Fibroblast of the aortic adventitia (primary cell): ENCODE measurements around the gene TMEM98. TPM values are rescaled to one million over a fixed set of nuclear protein-coding genes. Genes with fewer than 3 reads are reported as not detected.
A peak's percentile ranks its signal among the peaks of the same experiment; 100 is the strongest.
"Not testable (repeated sequence)": the region's sequence is repeated elsewhere in the genome, so short reads cannot be mapped to it uniquely, and the experiment has no call there.

ENCODE experiments used
- DNase-seq: peaks from one replicate; pipeline ENCODE4 v3.0.0-alpha.2; 2010; ENCODE audit warnings: low read depth
- H3K4me3 ChIP-seq: 2 replicates; pipeline ENCODE4 v1.5.1; 2011; ENCODE audit warnings: low read depth, mild to moderate bottlenecking, control low read depth, low read length, moderate library complexity
- total RNA-seq: library from RNA; depleted of rRNA; stranded (reverse); fragments of >200 nt; gene quantifications from 2 replicates; pipeline ENCODE4 v1.2.3, GENCODE V29; 2012; ENCODE audit warnings: low replicate concordance
- TF ChIP-seq, protein P1 (sequence below): IDR thresholded peaks from 2 replicates; pipeline ENCODE4 v1.5.1; 2011; ENCODE audit warnings: mild to moderate bottlenecking, low read length, control low read depth, inconsistent platforms; ENCODE audit not compliant: insufficient read depth

The TMEM98 gene
- total RNA-seq, 1 donor = 95.5 TPM

DNA sequence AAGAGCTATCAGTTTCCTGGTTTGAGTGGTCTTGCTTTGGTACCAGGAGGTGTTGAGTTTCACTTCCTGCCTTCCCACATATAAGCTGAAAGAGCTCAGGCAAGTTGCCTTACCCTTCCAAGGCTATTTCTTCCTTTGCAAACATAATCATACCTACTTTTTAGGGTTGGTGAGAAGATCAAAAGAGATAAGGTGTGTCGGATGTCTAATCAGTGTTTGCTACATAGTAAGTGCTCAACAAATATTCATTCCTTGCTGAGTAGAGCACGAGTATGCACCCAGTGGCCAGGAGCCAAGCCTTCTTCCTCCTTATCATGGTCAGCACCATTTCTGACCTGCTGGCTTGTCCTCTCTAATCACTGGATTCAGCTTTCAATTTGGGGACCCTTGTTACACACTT lies 12.7 kb upstream of the TMEM98 start:
- no peak for DNase-seq
- H3K4me3 ChIP-seq = no peak overlapping the region
- TF ChIP-seq, protein P1, sequence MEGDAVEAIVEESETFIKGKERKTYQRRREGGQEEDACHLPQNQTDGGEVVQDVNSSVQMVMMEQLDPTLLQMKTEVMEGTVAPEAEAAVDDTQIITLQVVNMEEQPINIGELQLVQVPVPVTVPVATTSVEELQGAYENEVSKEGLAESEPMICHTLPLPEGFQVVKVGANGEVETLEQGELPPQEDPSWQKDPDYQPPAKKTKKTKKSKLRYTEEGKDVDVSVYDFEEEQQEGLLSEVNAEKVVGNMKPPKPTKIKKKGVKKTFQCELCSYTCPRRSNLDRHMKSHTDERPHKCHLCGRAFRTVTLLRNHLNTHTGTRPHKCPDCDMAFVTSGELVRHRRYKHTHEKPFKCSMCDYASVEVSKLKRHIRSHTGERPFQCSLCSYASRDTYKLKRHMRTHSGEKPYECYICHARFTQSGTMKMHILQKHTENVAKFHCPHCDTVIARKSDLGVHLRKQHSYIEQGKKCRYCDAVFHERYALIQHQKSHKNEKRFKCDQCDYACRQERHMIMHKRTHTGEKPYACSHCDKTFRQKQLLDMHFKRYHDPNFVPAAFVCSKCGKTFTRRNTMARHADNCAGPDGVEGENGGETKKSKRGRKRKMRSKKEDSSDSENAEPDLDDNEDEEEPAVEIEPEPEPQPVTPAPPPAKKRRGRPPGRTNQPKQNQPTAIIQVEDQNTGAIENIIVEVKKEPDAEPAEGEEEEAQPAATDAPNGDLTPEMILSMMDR = no peak

DNA sequence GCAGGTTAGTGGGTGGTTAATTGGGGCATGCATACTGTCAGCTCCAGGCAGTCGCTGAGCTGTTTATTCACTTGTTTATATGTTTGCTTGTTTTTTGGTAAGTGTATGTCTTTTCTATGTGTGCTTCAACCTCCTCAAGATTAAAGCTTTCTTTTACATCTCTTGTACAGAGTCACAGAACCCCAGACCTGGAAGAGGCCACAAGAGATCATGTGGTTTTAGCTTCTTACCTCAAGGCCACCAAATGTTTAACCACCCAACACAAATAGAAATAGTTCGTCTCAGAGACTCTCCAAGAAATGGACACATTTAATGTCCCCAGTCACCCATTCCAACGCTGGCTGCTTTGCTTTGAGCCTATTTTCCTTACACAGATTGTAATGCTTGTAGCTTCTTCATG lies 11.8 kb upstream of the TMEM98 start:
- no peak overlapping the region for H3K4me3 ChIP-seq
- TF ChIP-seq, protein P1 = no peak

DNA sequence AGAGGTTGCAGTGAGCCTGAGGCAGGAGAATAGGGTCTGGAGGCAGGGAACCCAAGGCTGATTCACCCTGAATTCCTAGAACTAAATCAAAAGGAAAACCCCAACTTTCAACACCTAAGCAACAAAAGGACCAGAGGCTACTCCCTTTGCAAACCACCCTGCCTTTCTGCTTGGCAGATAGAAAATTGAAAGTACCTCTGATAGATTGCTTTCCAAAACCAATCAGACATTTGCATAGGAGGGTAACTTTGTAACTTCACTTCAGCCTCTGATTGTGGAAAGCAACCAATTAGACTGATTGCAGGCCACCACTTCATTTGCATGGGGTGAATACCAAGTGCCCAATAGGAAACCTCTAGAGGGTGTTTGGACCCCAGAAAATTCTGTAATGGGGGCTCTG lies 10.9 kb upstream of the TMEM98 start:
- TF ChIP-seq, protein P1 = no peak
- DNase-seq = no peak

More for the DNA sequence above, 11.8 kb upstream of the TMEM98 start:
- DNase-seq = no peak

DNA sequence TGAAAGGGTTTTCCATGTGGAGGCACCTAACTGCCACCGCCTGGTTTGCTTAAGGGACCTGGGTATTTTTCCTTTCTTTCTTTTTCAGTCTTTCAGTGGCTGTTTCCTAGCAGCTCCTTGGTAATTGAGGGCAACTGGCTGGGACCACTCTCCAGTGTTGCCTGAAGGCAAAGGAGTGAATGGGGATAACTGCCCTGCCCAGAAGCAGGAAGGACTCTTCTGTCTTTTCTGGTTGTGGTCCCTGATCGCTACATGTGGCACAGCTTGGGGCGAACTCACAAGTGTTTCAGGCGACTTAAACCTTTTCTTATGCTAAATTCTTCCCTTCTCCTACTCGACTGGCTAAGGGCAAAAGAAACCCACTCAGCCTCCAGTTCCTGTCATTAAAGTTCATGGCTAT lies 10.1 kb upstream of the TMEM98 start:
- TF ChIP-seq, protein P1 = no peak
- no peak for DNase-seq
- H3K4me3 ChIP-seq = no peak overlapping the region

More for the DNA sequence above, 10.9 kb upstream of the TMEM98 start:
- no peak overlapping the region for H3K4me3 ChIP-seq

DNA sequence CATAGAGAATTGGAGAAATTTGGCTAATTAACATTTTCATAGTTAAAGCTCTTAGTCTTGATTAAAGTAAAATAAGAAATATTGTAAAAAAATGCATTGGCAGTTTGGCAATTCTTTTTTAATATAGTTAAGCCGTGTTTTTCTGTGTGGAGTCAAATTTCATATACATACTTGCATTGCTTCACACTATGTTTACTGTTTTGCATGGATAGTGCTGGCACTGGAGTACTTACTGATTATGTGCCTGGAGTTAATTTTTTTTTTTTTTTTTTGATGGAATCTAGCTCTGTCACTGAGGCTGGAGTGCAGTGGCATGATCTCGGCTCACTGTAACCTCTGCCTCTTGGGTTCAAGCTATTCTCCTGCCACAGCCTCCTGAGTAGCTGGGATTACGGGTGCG lies 8.1 kb upstream of the TMEM98 start:
- H3K4me3 ChIP-seq, DNase-seq: not testable (repeated sequence)

DNA sequence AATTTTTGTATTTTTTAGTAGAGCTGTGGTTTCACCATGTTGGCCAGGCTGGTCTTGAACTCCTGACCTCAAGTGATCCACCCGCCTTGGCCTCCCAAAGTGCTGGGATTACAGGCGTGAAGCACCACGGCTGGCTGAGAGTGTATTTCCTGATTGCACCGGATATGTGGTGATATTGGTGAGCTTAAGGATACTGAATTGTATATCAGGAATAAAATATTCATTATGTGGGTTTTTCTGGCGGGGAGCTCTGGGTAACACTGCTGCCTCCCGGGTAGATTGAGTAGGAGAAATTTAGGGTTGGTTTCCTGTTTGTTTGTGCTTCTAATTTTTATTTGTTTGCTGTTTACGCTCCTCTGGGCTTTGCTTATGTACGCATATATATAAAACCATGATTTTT lies 7.7 kb upstream of the TMEM98 start:
- TF ChIP-seq, protein P1 = no peak
- DNase-seq = no peak
- H3K4me3 ChIP-seq = no peak overlapping the region

DNA sequence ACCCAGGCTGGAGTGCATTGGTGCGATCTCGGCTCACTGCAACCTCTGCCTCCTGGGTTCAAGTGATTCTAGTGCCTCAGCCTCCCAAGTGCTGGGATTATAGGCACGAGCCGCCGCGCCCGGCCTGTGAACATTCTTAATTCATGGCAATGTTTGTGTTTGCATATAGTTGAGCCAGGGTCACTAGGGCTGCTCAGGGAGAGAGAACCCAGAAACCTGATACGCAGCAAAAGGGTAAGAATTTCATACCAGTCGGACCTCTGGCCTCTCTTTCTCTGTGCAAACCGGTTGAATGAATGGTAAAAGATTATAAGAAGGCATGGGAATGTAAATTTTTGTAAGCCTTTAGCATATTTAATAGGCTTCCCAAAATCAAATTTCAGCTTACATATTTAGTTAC lies 6.9 kb upstream of the TMEM98 start:
- TF ChIP-seq, protein P1 = no peak
- H3K4me3 ChIP-seq = no peak overlapping the region
- DNase-seq = no peak

DNA sequence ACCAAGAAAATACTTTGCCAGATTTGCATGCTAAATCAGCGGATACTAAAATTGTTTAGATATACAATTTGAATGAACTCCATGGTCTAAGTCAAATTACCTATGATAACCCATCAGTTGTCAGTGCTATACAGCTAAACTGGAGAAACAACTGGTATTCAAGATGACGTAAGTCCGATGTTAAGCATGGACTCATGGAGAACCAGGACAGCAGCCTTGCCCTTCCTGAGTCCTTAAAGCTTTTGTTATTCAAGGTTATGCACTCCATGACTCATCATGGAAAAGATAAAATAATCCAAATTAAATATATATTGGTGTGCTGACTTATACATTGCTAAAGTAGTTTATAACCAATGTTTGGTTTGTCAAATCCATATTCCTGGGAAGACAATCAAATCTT lies 4.0 kb upstream of the TMEM98 start:
- DNase-seq = peak; percentile 22
- not testable (repeated sequence) for H3K4me3 ChIP-seq
